ENCODE measurements around the gene IRF2BP2. TPM values are rescaled to one million over a fixed set of nuclear protein-coding genes. Genes with fewer than 3 reads are reported as not detected.

IRF2BP2 gene
- total and polyA plus RNA-seq, 2 experiments from 2014 or later = 68.2 to 135 TPM

DNA sequence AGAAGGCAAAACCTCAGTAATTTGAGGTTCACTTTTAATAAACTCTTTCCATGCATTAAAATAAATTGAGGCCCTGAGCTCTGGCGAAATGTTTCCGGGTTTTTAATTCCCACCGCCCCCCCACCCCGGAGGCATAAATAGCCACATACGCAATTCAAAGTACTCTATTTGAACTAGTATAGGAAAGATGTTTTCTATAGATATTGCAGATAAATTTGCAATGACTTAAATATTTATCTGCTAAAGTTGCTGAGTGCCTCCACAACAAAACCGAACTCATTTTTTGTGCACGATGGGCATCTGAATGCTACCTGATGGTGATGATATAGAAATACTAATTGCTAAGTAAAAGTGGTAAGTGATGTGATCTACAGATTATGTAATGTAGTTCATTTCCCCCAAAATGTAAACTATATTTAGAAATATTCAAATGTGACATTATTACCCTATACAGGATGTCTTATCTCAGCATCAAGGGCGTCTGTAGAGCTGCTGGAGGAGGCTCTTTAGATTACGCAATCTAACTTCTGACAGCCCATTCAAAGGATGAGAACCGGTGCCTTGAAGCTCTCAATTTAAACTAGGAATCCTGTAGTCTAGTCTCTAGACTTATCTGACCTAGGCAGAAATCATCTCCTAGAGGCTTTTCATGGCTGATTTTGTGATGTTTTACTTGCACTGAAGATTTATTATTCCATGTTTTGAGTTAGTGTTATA, 8.5 kb downstream of the IRF2BP2 start:
- WGBS (ENCODE audit: low lambda C conversion rate, missing lambda C conversion rate) = 29% methylated on average over 10 of the region's 10 CpGs
- Histone ChIP-seq H4K20me1 (ENCODE audit: insufficient read depth, poor library complexity, severe bottlenecking) (peaks cover 17% of the 10 kb centered on the region), H3K9me3 (ENCODE audit: low read depth) (no peaks in the 10 kb centered on the region), H3K36me3 (replicated peaks; ENCODE audit: insufficient read depth, low read depth) (peaks cover 7% of the 10 kb centered on the region), H3K27ac (peak overlapping the region; percentile 99), H2AFZ (no peak overlapping the region), H3K4me3 (no peak overlapping the region), H3K9me2 (replicated peaks; ENCODE audit: insufficient read depth) (no peaks in the 10 kb centered on the region), H3K27me3 (no peaks in the 10 kb centered on the region), H3K4me1 (ENCODE audit: insufficient read depth) (peaks cover 38% of the 10 kb centered on the region), H3K4me2 (peak overlapping the region; percentile 83), H3K79me2 (peaks cover 44% of the 10 kb centered on the region)
- peak; percentile 54 for DNase-seq (ENCODE audit: low spot score)
- TF ChIP-seq EZH2 (IDR thresholded peaks at IDR 0.05; ENCODE audit: borderline replicate concordance) (no peak), CTCF (IDR thresholded peaks at IDR 0.05; ENCODE audit: poor library complexity) (no peak), EZH2phosphoT487 (IDR thresholded peaks at IDR 0.05; ENCODE audit: low read depth, severe bottlenecking, unreplicated experiment) (no peak)

GRCh38 chr1:234600418-234601281, 9.3 kb downstream of the IRF2BP2 start:
- Histone ChIP-seq H4K20me1 (ENCODE audit: insufficient read depth, poor library complexity, severe bottlenecking) (peaks cover 9% of the 10 kb centered on the region), H3K4me1 (ENCODE audit: insufficient read depth) (peaks cover 38% of the 10 kb centered on the region), H3K4me3 (peak overlapping the region; percentile 6), H3K27ac (peak overlapping the region; percentile 99), H3K36me3 (replicated peaks; ENCODE audit: insufficient read depth, low read depth) (peaks cover 4% of the 10 kb centered on the region), H3K9me2 (replicated peaks; ENCODE audit: insufficient read depth) (no peaks in the 10 kb centered on the region), H2AFZ (no peak overlapping the region), H3K9me3 (ENCODE audit: low read depth) (no peaks in the 10 kb centered on the region), H3K79me2 (peaks cover 36% of the 10 kb centered on the region), H3K4me2 (peak overlapping the region; percentile 83), H3K27me3 (no peaks in the 10 kb centered on the region)
- TF ChIP-seq EZH2 (IDR thresholded peaks at IDR 0.05; ENCODE audit: borderline replicate concordance) (no peak), CTCF (IDR thresholded peaks at IDR 0.05; ENCODE audit: poor library complexity) (no peak), EZH2phosphoT487 (IDR thresholded peaks at IDR 0.05; ENCODE audit: low read depth, severe bottlenecking, unreplicated experiment) (no peak)
- peak; percentile 80 for DNase-seq (ENCODE audit: low spot score)
- 8% methylated on average over 11 of the region's 11 CpGs for WGBS (ENCODE audit: low lambda C conversion rate, missing lambda C conversion rate)

- peak; percentile 94 for DNase-seq (ENCODE audit: low spot score)
- Histone ChIP-seq H3K9me3 (ENCODE audit: low read depth) (no peaks in the 10 kb centered on the region), H3K4me2 (peak overlapping the region; percentile 83), H3K36me3 (replicated peaks; ENCODE audit: insufficient read depth, low read depth) (no peaks in the 10 kb centered on the region), H3K4me1 (ENCODE audit: insufficient read depth) (peaks cover 38% of the 10 kb centered on the region), H3K79me2 (peaks cover 28% of the 10 kb centered on the region), H4K20me1 (ENCODE audit: insufficient read depth, poor library complexity, severe bottlenecking) (peaks cover under 1% of the 10 kb centered on the region), H3K27me3 (no peaks in the 10 kb centered on the region), H3K4me3 (peak overlapping the region; percentile 11), H3K9me2 (replicated peaks; ENCODE audit: insufficient read depth) (no peaks in the 10 kb centered on the region), H3K27ac (peak overlapping the region; percentile 99), H2AFZ (peak overlapping the region; percentile 13)
- TF ChIP-seq CTCF (IDR thresholded peaks at IDR 0.05; ENCODE audit: poor library complexity) (no peak), EZH2 (IDR thresholded peaks at IDR 0.05; ENCODE audit: borderline replicate concordance) (no peak), EZH2phosphoT487 (IDR thresholded peaks at IDR 0.05; ENCODE audit: low read depth, severe bottlenecking, unreplicated experiment) (no peak)
- WGBS (ENCODE audit: low lambda C conversion rate, missing lambda C conversion rate) = 2% methylated on average over 30 of the region's 87 CpGs
Observed at GRCh38 chr1:234599617-234600417, 10.2 kb downstream of the IRF2BP2 start.
